ENCODE results near the gene KBTBD13.
A peak's percentile ranks its signal among the peaks of the same experiment; 100 is the strongest.

The KBTBD13 gene

DNA sequence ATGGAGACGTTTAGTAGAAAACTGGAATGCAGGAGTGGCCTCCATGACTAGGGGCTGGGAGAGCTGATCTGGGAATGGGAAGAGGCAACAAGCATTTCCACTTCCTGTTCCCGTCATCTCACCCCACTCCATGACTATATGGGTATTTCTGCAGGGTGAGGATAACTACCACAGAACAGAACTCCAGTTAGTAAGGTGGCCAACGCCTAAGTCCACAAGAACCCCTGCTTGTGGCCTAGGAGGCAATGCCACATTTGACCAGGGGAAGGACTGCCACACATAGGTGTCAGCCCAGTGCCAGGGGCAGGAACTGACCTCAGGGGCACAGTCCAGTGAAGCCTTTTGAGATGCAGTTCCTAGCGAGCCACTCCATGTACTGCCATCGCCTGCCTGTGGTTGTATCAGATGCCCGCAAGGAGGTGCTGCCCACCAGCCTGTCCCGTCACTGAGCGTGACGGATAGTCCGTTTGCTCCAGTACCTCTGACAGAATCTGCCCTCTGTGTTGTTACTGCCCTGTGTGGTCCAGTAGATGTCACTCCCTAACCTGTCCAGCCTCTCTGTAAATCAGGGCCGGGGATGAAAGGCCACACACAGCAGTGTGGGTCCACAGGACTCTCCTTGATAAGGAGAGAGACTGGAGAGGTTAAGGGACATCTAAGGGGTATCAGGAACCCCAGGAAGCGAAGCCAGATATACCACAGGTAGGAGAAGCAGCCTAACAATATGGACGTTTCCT is 43.6 kb upstream of the KBTBD13 start:
- in situ Hi-C loops (cut with MboI; ENCODE audit: low pct_unique_long_range_greater_than_20kb, low sequenced_read_pairs, unreplicated experiment), result no loop called here
- TF ChIP-seq, protein P1, sequence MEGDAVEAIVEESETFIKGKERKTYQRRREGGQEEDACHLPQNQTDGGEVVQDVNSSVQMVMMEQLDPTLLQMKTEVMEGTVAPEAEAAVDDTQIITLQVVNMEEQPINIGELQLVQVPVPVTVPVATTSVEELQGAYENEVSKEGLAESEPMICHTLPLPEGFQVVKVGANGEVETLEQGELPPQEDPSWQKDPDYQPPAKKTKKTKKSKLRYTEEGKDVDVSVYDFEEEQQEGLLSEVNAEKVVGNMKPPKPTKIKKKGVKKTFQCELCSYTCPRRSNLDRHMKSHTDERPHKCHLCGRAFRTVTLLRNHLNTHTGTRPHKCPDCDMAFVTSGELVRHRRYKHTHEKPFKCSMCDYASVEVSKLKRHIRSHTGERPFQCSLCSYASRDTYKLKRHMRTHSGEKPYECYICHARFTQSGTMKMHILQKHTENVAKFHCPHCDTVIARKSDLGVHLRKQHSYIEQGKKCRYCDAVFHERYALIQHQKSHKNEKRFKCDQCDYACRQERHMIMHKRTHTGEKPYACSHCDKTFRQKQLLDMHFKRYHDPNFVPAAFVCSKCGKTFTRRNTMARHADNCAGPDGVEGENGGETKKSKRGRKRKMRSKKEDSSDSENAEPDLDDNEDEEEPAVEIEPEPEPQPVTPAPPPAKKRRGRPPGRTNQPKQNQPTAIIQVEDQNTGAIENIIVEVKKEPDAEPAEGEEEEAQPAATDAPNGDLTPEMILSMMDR (IDR thresholded peaks at IDR 0.05; ENCODE audit: extremely low read depth, insufficient read depth, missing control alignments), result peak; percentile 50
- no peak for DNase-seq (ENCODE audit: low spot score)

DNA sequence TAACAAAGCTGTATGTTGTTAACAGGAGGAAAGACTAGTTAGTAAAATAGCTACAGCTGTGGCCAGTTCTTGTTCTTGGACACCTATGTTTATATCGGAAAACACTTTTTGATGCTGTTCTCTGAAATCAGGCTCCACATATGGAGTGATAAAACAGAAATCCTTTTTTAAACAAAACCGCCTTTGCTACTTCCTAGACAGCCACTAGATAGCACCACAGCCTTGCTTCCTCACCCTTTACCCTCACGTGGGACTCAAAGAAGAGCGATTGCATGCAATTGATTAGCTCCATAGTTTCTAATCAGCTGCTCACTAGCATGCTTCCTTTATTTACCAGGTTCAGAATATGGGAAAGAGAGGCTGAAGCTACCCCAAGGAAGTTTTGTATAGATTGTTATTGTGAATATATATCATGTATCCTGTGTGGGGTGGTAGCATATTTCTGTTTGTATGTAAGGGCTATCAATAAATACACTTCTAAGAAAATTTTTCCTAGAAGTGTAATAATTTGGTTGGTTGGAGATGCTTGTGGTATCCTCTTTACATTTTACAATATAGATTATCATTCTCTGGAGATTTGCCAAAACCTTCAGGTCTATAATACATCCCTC is 42.8 kb upstream of the KBTBD13 start:
- in situ Hi-C loops (cut with MboI; ENCODE audit: low pct_unique_long_range_greater_than_20kb, low sequenced_read_pairs, unreplicated experiment), result no loop called here
- TF ChIP-seq, protein P1 (IDR thresholded peaks at IDR 0.05; ENCODE audit: extremely low read depth, insufficient read depth, missing control alignments), result peak; percentile 67
- DNase-seq (ENCODE audit: low spot score), result peak; percentile 59

DNA sequence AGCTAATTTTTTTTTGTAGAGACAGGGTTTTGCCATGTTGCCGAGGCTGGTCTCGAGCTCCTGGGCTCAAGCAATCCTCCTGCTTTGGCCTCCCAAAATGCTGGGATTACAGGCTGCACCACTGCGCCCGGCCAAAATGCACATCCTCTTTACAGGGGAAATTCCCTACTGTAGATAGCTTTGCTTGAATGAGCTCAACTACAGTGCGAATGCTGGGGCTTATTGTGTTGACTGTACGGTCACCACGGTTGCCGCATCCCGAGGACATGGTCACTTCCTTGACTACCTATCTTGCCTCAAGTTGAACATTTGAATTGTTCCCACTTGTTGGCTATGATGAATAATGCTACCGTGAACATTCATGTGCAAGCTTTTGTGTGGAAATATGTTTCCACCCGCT is 41.8 kb upstream of the KBTBD13 start:
- no peak for DNase-seq (ENCODE audit: low spot score)
- in situ Hi-C loops (cut with MboI; ENCODE audit: low pct_unique_long_range_greater_than_20kb, low sequenced_read_pairs, unreplicated experiment), result no loop called here
- TF ChIP-seq, protein P1 (IDR thresholded peaks at IDR 0.05; ENCODE audit: extremely low read depth, insufficient read depth, missing control alignments), result no peak

DNA sequence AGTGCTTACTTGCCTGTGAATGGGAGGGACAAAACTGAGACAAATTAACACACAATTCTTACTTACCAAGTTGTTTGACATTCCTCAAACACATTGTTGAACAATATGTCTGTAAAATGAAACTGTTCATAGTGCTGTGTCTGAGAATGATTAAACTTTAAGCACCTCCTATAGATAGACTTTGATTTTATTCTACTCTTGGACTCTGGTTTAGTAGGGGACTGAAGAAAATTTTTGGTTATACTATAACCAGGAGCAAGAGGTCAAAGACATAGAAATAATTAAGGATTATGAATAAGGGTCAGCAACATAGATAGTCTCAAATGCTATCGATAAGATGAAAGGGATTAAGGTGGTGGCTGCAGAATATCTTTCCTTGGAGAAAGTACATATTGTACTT is 39.2 kb upstream of the KBTBD13 start:
- no peak for DNase-seq (ENCODE audit: low spot score)
- in situ Hi-C loops (cut with MboI; ENCODE audit: low pct_unique_long_range_greater_than_20kb, low sequenced_read_pairs, unreplicated experiment), result no loop called here
- TF ChIP-seq, protein P1 (IDR thresholded peaks at IDR 0.05; ENCODE audit: extremely low read depth, insufficient read depth, missing control alignments), result no peak

DNA sequence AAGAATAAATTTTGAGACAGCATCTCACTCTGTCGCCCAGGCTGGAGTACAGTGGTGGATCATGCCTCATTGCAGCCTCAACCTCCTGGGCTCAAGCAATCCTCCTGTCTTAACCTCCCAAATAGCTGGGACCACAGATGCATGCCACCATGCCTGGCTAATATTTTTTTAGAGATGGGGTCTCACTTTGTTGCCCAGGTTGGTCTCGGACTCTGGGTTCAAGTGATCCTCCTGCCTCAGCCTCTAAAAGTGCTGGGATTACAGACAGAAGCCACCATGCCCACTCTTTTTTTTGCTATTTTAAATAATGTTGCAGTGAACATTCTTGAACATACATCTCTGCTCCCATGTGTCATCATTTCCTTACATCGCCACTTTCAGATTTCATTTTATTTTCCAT is 38.1 kb upstream of the KBTBD13 start:
- in situ Hi-C loops (cut with MboI; ENCODE audit: low pct_unique_long_range_greater_than_20kb, low sequenced_read_pairs, unreplicated experiment), result no loop called here

DNA sequence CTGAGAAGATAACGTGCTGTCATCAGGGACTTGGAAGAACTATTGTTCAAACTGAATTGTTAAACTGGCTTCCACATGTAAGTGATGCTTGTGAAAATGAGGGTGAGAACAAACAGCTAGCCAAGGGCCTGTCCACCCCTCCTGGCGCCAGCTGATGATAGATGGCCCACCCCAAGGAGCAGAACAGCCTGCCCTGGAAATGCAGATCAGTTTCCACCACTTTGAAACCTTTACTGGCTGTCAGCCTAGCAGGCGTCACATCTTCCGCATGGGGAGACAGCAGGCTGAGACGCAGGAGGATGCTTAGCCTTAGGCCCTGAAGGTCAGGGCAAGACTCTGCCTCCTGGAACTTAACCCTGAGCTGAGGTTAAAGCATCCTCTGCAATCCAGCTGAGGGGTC is 37.7 kb upstream of the KBTBD13 start:
- no peak for DNase-seq (ENCODE audit: low spot score)
- TF ChIP-seq, protein P1 (IDR thresholded peaks at IDR 0.05; ENCODE audit: extremely low read depth, insufficient read depth, missing control alignments), result no peak
- in situ Hi-C loops (cut with MboI; ENCODE audit: low pct_unique_long_range_greater_than_20kb, low sequenced_read_pairs, unreplicated experiment), result no loop called here

More for the DNA sequence above, 38.1 kb upstream of the KBTBD13 start:
- TF ChIP-seq, protein P1 (IDR thresholded peaks at IDR 0.05; ENCODE audit: extremely low read depth, insufficient read depth, missing control alignments), result no peak
- DNase-seq (ENCODE audit: low spot score), result no peak

All from GM13977 (cell line).